Stimulated activated CD8-positive, alpha-beta memory T cell treated with anti-CD3 and anti-CD28 coated beads, Interleukin-7, amount 100 ng/mL, for 24 hours (primary cell): Measurements from ENCODE around the gene INA.

Experiments
- DNase-seq: peaks from one replicate; pipeline ENCODE4 v3.0.0-alpha.2; 2020; ENCODE audit warnings: low read depth

Gene INA

GRCh38 chr10:103276251-103276895, 565 bp upstream of the INA start:
- no peak for DNase-seq

DNA sequence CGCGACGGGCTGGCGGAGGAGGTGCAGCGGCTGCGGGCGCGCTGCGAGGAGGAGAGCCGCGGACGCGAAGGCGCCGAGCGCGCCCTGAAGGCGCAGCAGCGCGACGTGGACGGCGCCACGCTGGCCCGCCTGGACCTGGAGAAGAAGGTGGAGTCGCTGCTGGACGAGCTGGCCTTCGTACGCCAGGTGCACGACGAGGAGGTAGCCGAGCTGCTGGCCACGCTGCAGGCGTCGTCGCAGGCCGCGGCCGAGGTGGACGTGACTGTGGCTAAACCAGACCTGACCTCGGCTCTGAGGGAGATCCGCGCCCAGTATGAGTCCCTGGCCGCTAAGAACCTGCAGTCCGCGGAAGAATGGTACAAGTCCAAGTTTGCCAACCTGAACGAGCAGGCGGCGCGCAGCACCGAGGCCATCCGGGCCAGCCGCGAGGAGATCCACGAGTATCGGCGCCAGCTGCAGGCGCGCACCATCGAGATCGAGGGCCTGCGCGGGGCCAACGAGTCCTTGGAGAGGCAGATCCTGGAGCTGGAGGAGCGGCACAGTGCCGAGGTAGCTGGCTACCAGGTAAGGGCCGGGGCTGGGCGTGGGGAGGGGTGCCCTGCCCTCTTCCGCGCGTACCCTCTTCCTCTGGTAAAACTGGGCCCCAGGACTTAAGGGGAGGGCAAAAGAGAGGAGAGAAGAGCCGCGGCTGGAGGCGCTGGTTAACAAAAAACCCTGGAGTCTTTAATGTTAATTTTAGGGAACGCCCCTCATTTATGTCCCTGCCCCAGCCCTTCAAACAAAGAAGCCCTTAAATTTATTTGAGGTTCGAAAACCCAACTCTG, 987 bp downstream of the INA start:
- DNase-seq = no peak

- no peak for DNase-seq
These were observed 1.5 kb downstream of the INA start for GRCh38 chr10:103278537-103278823.

DNA sequence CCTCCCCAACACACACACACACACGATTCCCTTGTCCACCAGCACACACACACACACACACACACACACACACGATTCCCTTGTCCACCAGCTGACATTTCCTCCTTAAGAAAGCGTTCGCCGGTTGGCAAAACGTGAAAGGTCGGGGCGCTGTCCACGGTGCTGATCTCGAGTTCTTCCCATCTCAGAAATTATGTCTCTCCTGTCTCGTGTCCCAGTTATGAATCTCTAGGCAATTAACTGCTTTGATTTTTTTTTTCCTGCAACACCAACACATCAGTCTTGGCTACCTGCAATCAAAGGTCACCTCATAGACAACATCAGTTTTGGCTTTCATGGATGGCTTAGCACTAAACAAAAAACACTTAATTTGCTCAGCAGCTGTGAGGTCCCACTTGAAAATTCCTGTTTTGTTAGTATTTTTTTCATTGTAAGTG, 1.9 kb downstream of the INA start:
- peak; percentile 21 for DNase-seq

DNA sequence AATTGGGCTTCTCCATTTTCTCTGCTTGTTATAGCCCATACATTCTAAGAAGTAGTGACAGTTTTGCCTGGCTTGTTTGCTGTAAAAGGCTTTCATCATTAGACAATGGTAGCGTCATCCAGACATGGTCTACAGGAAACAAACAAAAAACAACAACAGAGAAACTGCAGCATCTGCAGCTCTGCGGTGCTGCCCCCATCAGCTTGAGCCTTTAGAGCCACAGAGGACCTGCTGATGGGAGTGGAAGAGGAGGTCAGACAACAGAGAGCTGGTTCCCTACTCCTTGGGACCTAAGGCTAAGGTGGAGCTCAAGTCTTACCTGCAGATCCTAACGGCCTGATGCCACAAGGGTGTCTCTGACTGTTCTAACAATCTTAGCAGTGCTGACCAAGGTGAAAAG, 3.1 kb downstream of the INA start:
- no peak for DNase-seq

GRCh38 chr10:103280506-103280905, 3.6 kb downstream of the INA start:
- no peak for DNase-seq

- DNase-seq = no peak
These were observed 4.8 kb downstream of the INA start for GRCh38 chr10:103281753-103282152.

- DNase-seq = no peak
These were observed 6.0 kb downstream of the INA start for GRCh38 chr10:103282961-103283360.

GRCh38 chr10:103284170-103284569, 7.2 kb downstream of the INA start:
- no peak for DNase-seq

DNA sequence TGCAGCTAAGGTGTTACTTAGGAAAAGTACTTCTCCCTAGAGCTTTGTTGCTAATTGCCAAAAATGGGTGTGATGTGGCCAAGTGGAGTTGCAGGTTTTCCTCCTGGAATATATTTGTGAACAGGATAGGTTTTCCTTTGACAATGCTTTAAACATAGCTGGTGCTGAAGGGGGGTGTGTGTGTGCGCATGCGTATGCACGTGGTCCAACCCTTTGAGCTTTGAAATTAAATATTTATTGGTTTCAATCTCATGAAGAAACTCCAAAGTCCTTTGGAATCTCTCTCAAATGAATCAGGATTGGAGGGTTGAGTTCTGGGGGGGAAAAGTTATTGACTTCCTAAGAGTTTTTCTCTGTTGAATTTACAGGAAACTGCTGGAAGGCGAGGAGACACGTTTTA, 11.1 kb downstream of the INA start:
- no peak for DNase-seq

DNA sequence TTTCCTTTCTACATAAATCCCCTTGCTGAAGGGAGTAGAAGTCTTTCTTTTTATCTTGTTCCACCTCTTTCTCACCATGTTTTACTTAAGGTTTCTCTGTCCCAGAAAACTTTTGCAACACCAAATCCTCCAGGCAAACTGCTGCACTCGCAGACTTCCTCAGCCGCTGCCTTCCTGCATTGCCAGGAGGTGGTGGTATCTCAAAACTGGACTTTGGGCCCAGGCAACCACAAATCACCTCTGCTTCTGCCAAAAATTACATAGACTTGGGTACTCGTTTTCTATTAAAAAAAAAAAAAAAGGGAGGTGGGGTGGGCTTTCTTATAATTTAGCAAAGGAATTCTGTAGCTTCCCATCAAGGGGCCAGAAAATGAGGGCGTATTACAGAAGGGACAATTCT, 14.7 kb downstream of the INA start:
- no peak for DNase-seq

GRCh38 chr10:103295374-103296015, 18.6 kb downstream of the INA start:
- no peak for DNase-seq

DNA sequence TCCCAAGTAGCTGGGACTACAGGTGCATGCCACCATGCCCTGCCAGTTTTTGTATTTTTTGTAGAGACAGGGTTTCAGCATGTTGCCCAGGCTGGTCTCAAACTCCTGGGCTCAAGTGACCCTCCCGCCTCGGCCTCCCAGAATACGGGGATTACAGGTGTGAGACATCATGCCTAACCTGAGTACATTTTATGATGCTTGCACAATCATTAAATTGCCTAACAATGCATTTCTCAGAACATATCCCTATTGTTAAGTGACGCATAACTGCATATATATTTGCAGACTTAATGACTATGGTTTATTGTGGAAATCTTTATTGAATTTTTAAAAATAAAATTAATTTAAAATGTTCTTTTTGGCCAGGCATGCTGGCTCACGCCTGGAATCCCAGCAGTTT, 30.7 kb downstream of the INA start:
- no peak for DNase-seq

DNA sequence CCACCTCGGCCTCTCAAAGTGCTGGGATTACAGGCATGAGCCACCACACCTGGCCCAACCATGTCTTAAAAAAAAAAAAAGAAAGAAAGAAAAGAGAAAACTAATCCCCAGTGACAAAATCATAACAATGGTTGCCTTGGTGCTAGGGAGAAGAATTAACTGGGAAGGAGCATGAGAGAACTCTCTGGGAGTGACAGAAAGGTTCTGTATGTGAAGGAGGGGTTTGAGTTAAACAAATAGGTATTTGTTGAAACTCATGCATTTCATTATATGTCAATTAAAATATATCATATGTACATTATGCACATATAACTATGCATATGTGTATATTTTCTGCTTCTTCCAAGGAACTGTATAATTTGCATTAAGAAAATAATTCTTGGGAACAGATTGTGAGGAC, 33.3 kb downstream of the INA start:
- DNase-seq = no peak

DNA sequence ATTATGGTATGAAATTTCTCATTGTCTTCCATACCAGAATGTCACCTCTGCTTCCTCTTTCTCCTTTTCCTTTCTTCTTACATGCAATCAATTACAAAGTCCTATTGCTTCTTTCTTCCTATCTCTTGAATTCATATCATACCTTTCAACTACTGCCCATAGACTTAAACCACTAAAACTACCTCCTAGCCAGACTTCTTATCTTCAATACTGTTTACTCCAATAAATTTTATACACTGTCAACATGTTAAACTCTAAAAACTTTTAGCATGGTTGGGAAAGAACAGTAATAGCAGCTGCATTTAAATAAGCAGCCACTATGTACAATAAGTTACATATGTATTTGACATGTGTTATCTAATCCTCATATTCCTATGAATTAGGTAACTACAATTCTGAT, 39.1 kb downstream of the INA start:
- DNase-seq = no peak

- no peak for DNase-seq
These were observed 51.0 kb downstream of the INA start for GRCh38 chr10:103327906-103328305.

GRCh38 chr10:103333934-103334520, 57.1 kb downstream of the INA start:
- no peak for DNase-seq

- DNase-seq = no peak
These were observed 57.6 kb downstream of the INA start for GRCh38 chr10:103334567-103334966.

- no peak for DNase-seq
These were observed 59.4 kb downstream of the INA start for GRCh38 chr10:103336370-103336769.
